Breast epithelium (tissue), 3 donors: ENCODE data around the gene SYDE2.

Experiments
- POLR2A ChIP-seq: fragments of 450-650 bp; IDR thresholded peaks from one replicate; pipeline ENCODE4 v1.6.1; 2016; ENCODE audit warnings: antibody characterized with exemption, mild to moderate bottlenecking, moderate library complexity
- TF ChIP-seq, protein P1 (sequence below), 3 donors: fragments of 450-650 bp; IDR thresholded peaks; one replicate each; pipeline ENCODE4 v1.5.1; 2016 to 2017; ENCODE audit warnings: antibody characterized with exemption in 3 of 3, mild to moderate bottlenecking in 3 of 3, moderate library complexity in 3 of 3

DNA sequence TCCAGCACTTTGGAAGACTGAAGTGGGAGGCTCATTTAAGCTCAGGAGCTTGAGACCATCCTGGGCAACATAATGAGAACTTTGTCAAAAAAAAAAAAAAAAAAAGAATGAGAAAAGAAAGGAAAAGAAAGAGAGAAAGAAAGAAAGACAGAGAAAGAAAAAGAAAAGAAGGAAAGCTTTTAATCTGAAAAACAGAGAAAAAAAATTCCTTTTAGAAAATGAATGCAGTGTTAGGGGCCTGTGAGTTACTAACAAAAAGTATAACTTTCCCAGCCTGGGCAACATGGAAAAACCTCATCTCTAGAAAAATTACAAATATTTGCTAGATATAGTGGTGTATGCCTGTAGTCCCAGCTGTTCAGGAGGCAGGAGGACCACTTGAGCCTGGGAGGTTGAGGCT lies 15.9 kb upstream of the SYDE2 start:
- TF ChIP-seq, protein P1, sequence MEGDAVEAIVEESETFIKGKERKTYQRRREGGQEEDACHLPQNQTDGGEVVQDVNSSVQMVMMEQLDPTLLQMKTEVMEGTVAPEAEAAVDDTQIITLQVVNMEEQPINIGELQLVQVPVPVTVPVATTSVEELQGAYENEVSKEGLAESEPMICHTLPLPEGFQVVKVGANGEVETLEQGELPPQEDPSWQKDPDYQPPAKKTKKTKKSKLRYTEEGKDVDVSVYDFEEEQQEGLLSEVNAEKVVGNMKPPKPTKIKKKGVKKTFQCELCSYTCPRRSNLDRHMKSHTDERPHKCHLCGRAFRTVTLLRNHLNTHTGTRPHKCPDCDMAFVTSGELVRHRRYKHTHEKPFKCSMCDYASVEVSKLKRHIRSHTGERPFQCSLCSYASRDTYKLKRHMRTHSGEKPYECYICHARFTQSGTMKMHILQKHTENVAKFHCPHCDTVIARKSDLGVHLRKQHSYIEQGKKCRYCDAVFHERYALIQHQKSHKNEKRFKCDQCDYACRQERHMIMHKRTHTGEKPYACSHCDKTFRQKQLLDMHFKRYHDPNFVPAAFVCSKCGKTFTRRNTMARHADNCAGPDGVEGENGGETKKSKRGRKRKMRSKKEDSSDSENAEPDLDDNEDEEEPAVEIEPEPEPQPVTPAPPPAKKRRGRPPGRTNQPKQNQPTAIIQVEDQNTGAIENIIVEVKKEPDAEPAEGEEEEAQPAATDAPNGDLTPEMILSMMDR (IDR thresholded peaks at IDR 0.05): no peak
- no peak for TF ChIP-seq POLR2A
